Activated T-cell treated with anti-CD3 and anti-CD28 coated beads, Interleukin-2, amount 50 U/mL, for 72 hours (primary cell): ENCODE results near the gene FBF1. TPM values are rescaled to one million over a fixed set of nuclear protein-coding genes. Genes with fewer than 3 reads are reported as not detected.
A peak's percentile ranks its signal among the peaks of the same experiment; 100 is the strongest.
"Not testable (repeated sequence)": the region's sequence is repeated elsewhere in the genome, so short reads cannot be mapped to it uniquely, and the experiment has no call there.

Experiments
- ATAC-seq, 2 donors: fragments of 150-1000 bp; cut with Tn5 transposase; replicated peaks in 1 of 2; 2 replicates each; pipeline ENCODE4 v1.10.0; 2021; ENCODE audit warnings: moderate library complexity in 2 of 2, mild to moderate bottlenecking in 1 of 2
- DNase-seq, 2 donors: peaks; one replicate each; pipeline ENCODE4 v3.0.0; 2021 to 2022; ENCODE audit warnings: mixed read lengths in 1 of 2
- H3K27ac Mint-ChIP-seq: one replicate; pipeline ENCODE4 v1.8.0; 2022; ENCODE audit warnings: mild to moderate bottlenecking, moderate library complexity, mixed read lengths
- H3K27me3 Mint-ChIP-seq: one replicate; pipeline ENCODE4 v1.8.0; 2022; ENCODE audit warnings: low read depth, mixed read lengths
- H3K36me3 Mint-ChIP-seq, 2 donors: one replicate each; pipeline ENCODE4 v1.8.0; 2022; ENCODE audit warnings: mixed read lengths in 2 of 2, mild to moderate bottlenecking in 1 of 2; ENCODE audit not compliant: insufficient read depth in 2 of 2
- H3K4me1 Mint-ChIP-seq: one replicate; pipeline ENCODE4 v1.8.0; 2022; ENCODE audit warnings: low read depth, mixed read lengths
- H3K4me3 Mint-ChIP-seq, 2 donors: one replicate each; pipeline ENCODE4 v1.8.0; 2022; ENCODE audit warnings: mild to moderate bottlenecking in 2 of 2, mixed read lengths in 2 of 2, moderate library complexity in 2 of 2
- H3K9me3 Mint-ChIP-seq, 2 donors: one replicate each; pipeline ENCODE4 v1.8.0; 2022; ENCODE audit warnings: mixed read lengths in 2 of 2
- total RNA-seq, 2 donors: library from RNA; stranded (reverse); gene quantifications; one replicate each; pipeline ENCODE4 v1.2.3, GENCODE V29; 2022

Gene FBF1
- total RNA-seq, 2 donors from 2014 or later: 19.9 to 26.7 TPM

- H3K27me3 Mint-ChIP-seq, DNase-seq, H3K36me3 Mint-ChIP-seq, H3K4me3 Mint-ChIP-seq, H3K27ac Mint-ChIP-seq, H3K9me3 Mint-ChIP-seq, ATAC-seq: not testable (repeated sequence)
- H3K4me1 Mint-ChIP-seq: peaks cover 34% of the 10 kb centered on the region
These were observed 34.3 kb upstream of the FBF1 start for GRCh38 chr17:75975187-75975586.

DNA sequence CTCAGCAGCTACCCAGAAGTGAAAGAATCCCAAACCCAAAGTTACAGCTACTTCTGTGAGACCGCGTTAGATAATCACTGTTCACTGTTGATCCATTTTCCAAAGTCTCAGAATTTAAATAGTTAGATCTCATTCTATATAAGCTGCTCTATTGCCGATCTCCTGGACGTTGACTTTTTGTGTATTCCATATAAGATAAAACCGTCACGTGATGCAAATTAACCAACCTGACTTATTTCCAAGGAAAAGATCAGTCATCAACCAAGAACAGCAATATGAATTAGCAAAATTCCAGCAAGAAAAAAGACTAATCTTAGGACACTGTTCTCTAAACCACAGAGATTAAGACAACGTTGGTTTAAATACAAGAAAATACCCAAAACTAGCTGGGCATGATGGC is 29.8 kb upstream of the FBF1 start:
- H3K4me1 Mint-ChIP-seq: peaks cover 3% of the 10 kb centered on the region
- H3K36me3 Mint-ChIP-seq: peaks cover 0 to 5% of the 10 kb centered on the region in 2 donors
- ATAC-seq (no peak), DNase-seq (no peak)
- no peak overlapping the region for H3K27ac Mint-ChIP-seq
- no peaks in the 10 kb centered on the region for H3K27me3 Mint-ChIP-seq
- no peaks in the 10 kb centered on the region for H3K9me3 Mint-ChIP-seq
- H3K4me3 Mint-ChIP-seq: no peak overlapping the region

DNA sequence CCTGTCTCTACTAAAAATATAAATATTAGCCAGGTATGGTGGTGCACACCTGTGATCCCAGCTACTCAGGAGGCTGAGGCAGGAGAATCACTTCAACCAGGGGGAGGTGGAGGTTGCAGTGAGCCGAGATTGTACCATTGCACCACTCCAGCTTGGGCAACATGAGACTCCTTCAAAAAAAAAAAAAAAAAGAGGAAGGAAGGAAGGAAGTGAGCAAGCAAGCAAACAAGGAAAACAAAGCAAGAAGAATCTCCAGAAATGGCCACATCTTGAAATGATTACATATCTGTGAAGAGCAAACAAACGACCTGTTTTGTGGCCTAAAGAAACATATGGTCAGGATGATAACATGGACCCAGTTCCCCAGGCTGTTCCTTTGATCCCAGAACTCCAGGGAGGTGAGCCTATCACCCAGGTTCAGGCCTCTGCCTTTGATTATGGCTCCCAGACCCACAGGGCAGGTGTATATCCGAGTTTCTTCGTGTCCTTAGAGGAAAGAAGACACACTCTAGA is 29.2 kb upstream of the FBF1 start:
- no peak for DNase-seq
- Mint-ChIP-seq H3K4me3 (no peak overlapping the region), H3K27me3 (no peaks in the 10 kb centered on the region), H3K27ac (peak overlapping the region; percentile 51), H3K9me3 (no peaks in the 10 kb centered on the region), H3K36me3 (peaks cover 0 to 5% of the 10 kb centered on the region in 2 donors), H3K4me1 (no peaks in the 10 kb centered on the region)
- no peak for ATAC-seq

- H3K27ac Mint-ChIP-seq, H3K36me3 Mint-ChIP-seq, H3K9me3 Mint-ChIP-seq, H3K4me3 Mint-ChIP-seq, ATAC-seq, H3K4me1 Mint-ChIP-seq, H3K27me3 Mint-ChIP-seq, DNase-seq: not testable (repeated sequence)
These were observed 28.2 kb upstream of the FBF1 start for GRCh38 chr17:75969044-75969443.

- Mint-ChIP-seq H3K27ac (no peak overlapping the region), H3K4me3 (no peak overlapping the region), H3K4me1 (no peaks in the 10 kb centered on the region), H3K36me3 (peaks cover 0 to 3% of the 10 kb centered on the region in 2 donors), H3K9me3 (no peaks in the 10 kb centered on the region), H3K27me3 (no peaks in the 10 kb centered on the region)
- no peak for ATAC-seq
- DNase-seq: no peak
These were observed 24.6 kb upstream of the FBF1 start for GRCh38 chr17:75965468-75965867.

- H3K4me3 Mint-ChIP-seq: no peak overlapping the region
- no peaks in the 10 kb centered on the region for H3K9me3 Mint-ChIP-seq
- H3K27me3 Mint-ChIP-seq: no peaks in the 10 kb centered on the region
- no peak overlapping the region for H3K27ac Mint-ChIP-seq
- ATAC-seq (no peak), DNase-seq (no peak)
- peaks cover 2 to 8% of the 10 kb centered on the region in 2 donors for H3K36me3 Mint-ChIP-seq
- H3K4me1 Mint-ChIP-seq: no peaks in the 10 kb centered on the region
These were observed 19.1 kb upstream of the FBF1 start for GRCh38 chr17:75959839-75960511.

GRCh38 chr17:75959051-75959838 is 18.4 kb upstream of the FBF1 start:
- Mint-ChIP-seq H3K27me3 (no peaks in the 10 kb centered on the region), H3K27ac (peak overlapping the region; percentile 7), H3K4me3 (no peak overlapping the region), H3K36me3 (peaks cover 2 to 8% of the 10 kb centered on the region in 2 donors), H3K4me1 (no peaks in the 10 kb centered on the region), H3K9me3 (no peaks in the 10 kb centered on the region)
- ATAC-seq (no peak), DNase-seq (no peak)

GRCh38 chr17:75950855-75951554 is 10.2 kb upstream of the FBF1 start:
- Mint-ChIP-seq H3K36me3 (peaks cover 6 to 10% of the 10 kb centered on the region in 2 donors), H3K27me3 (no peaks in the 10 kb centered on the region), H3K4me1 (no peaks in the 10 kb centered on the region), H3K4me3 (no peak overlapping the region), H3K27ac (no peak overlapping the region), H3K9me3 (no peaks in the 10 kb centered on the region)
- ATAC-seq (no peak), DNase-seq (no peak)

- Mint-ChIP-seq H3K4me1 (no peaks in the 10 kb centered on the region), H3K27me3 (no peaks in the 10 kb centered on the region), H3K4me3 (no peak overlapping the region), H3K9me3 (no peaks in the 10 kb centered on the region), H3K36me3 (peaks cover 3 to 6% of the 10 kb centered on the region in 2 donors), H3K27ac (no peak overlapping the region)
- no peak for DNase-seq
- ATAC-seq: no peak
These were observed 9.6 kb upstream of the FBF1 start for GRCh38 chr17:75950421-75950820.

DNA sequence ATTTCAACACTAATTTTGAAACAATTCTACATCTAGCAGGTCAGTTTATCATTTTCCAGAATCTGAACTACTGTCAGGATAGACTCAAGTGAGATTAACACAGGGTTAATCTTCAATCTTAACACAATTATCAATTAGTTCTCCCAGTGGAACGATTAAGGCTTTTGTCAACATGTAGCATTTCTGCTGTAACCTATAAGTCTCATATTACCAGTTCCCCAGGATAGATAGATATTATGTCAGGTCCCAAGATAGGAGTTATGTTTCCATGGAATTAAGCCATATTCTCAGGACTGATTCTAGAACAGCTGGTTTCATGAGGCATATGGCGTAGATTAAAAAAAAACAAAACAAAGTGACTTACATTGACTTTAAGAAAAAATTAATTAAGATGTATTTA is 4.4 kb upstream of the FBF1 start:
- no peak overlapping the region for H3K4me3 Mint-ChIP-seq

GRCh38 chr17:75943491-75943890 is 2.6 kb upstream of the FBF1 start:
- H3K4me1 Mint-ChIP-seq: peaks cover 18% of the 10 kb centered on the region
- no peaks in the 10 kb centered on the region for H3K27me3 Mint-ChIP-seq
- peaks cover 0 to 3% of the 10 kb centered on the region in 2 donors for H3K36me3 Mint-ChIP-seq
- no peak overlapping the region for H3K4me3 Mint-ChIP-seq
- no peak overlapping the region for H3K27ac Mint-ChIP-seq
- H3K9me3 Mint-ChIP-seq: no peaks in the 10 kb centered on the region
- DNase-seq: no peak
- ATAC-seq: no peak

More for the DNA sequence above, 4.4 kb upstream of the FBF1 start:
- no peak for ATAC-seq
- peaks cover 14% of the 10 kb centered on the region for H3K4me1 Mint-ChIP-seq
- H3K36me3 Mint-ChIP-seq: peaks cover 0 to 5% of the 10 kb centered on the region in 2 donors
- H3K27ac Mint-ChIP-seq: no peak overlapping the region
- DNase-seq: no peak
- H3K27me3 Mint-ChIP-seq: no peaks in the 10 kb centered on the region
- no peaks in the 10 kb centered on the region for H3K9me3 Mint-ChIP-seq

- Mint-ChIP-seq H3K4me3 (no peak overlapping the region), H3K36me3 (no peaks in the 10 kb centered on the region), H3K9me3 (no peaks in the 10 kb centered on the region), H3K27me3 (no peaks in the 10 kb centered on the region), H3K27ac (no peak overlapping the region), H3K4me1 (peaks cover 18% of the 10 kb centered on the region)
- no peak for ATAC-seq
- DNase-seq: no peak
These were observed 1.6 kb upstream of the FBF1 start for GRCh38 chr17:75942473-75942872.

DNA sequence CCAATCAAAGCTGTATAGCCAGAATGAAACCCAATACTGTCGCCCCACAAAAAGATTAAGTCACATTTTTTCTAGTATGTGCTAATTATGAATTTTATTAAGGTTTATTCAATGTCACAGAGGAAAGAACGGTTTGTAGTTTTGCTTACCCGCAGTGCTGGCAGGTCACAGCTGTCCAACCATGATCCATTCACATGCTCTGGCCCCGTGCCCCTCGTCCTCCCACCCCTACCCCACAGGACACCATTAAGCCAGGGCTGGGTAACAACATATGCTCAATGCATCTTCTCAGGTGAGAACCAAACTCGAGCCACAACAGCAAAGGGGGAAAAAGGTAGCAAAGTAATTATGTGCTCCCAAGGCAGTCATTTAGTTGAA is 589 bp upstream of the FBF1 start:
- H3K9me3 Mint-ChIP-seq: no peaks in the 10 kb centered on the region
- ATAC-seq: no peak
- peak overlapping the region; percentile 84 to 86 for H3K4me3 Mint-ChIP-seq
- H3K27me3 Mint-ChIP-seq: no peaks in the 10 kb centered on the region
- no peaks in the 10 kb centered on the region for H3K36me3 Mint-ChIP-seq
- H3K4me1 Mint-ChIP-seq: peaks cover 18% of the 10 kb centered on the region
- H3K27ac Mint-ChIP-seq: no peak overlapping the region
- no peak for DNase-seq
